ENCODE measurements around the gene GKN2. TPM values are rescaled to one million over a fixed set of nuclear protein-coding genes. Genes with fewer than 3 reads are reported as not detected.

Gene GKN2
- total RNA-seq, 6 experiments from 2014 or later, result not detected

- H3K9me3 Mint-ChIP-seq, result peaks cover 27% of the 10 kb centered on the region
- TF ChIP-seq CTCF (IDR thresholded peaks at IDR 0.05), result peak; percentile 93
- no peaks in the 10 kb centered on the region; the same call in 1 of the 2 replicates for H3K27me3 Mint-ChIP-seq (ENCODE audit: insufficient read depth)
- peak overlapping the region; percentile 64 for H3K27ac Mint-ChIP-seq
- DNase-seq, result peak; percentile 56
- peaks cover 29% of the 10 kb centered on the region for H3K36me3 Mint-ChIP-seq (ENCODE audit: low read depth)
- H3K4me3 Mint-ChIP-seq, result no peak overlapping the region
- peaks cover 14% of the 10 kb centered on the region for H3K4me1 Mint-ChIP-seq (ENCODE audit: low read depth)
Measured at GRCh38 chr2:68943581-68944568, 8.8 kb downstream of the GKN2 start.

- Mint-ChIP-seq H3K27me3 (ENCODE audit: insufficient read depth) (no peaks in the 10 kb centered on the region), H3K4me1 (ENCODE audit: low read depth) (peaks cover 20% of the 10 kb centered on the region), H3K27ac (no peak overlapping the region), H3K9me3 (peaks cover 27% of the 10 kb centered on the region), H3K4me3 (no peak overlapping the region), H3K36me3 (ENCODE audit: low read depth) (peaks cover 30% of the 10 kb centered on the region)
- TF ChIP-seq CTCF (IDR thresholded peaks at IDR 0.05), result no peak
- no peak for DNase-seq
Measured at GRCh38 chr2:68942827-68943226, 9.9 kb downstream of the GKN2 start.

GRCh38 chr2:68940369-68940768 is 12.3 kb downstream of the GKN2 start:
- no peak overlapping the region for H3K4me3 Mint-ChIP-seq
- peaks cover 45% of the 10 kb centered on the region for H3K4me1 Mint-ChIP-seq (ENCODE audit: low read depth)
- H3K27me3 Mint-ChIP-seq (ENCODE audit: insufficient read depth), result no peaks in the 10 kb centered on the region
- H3K36me3 Mint-ChIP-seq (ENCODE audit: low read depth), result peaks cover 30% of the 10 kb centered on the region
- no peak for TF ChIP-seq CTCF (IDR thresholded peaks at IDR 0.05)
- DNase-seq, result no peak
- peaks cover 27% of the 10 kb centered on the region for H3K9me3 Mint-ChIP-seq
- H3K27ac Mint-ChIP-seq, result no peak overlapping the region

- TF ChIP-seq CTCF (IDR thresholded peaks at IDR 0.05), result no peak
- H3K4me3 Mint-ChIP-seq, result no peak overlapping the region
- H3K9me3 Mint-ChIP-seq, result peaks cover 27% of the 10 kb centered on the region
- H3K27ac Mint-ChIP-seq, result no peak overlapping the region
- H3K4me1 Mint-ChIP-seq (ENCODE audit: low read depth), result peaks cover 49% of the 10 kb centered on the region
- H3K36me3 Mint-ChIP-seq (ENCODE audit: low read depth), result peaks cover 30% of the 10 kb centered on the region
- no peak for DNase-seq
- no peaks in the 10 kb centered on the region for H3K27me3 Mint-ChIP-seq (ENCODE audit: insufficient read depth)
Measured at GRCh38 chr2:68939962-68940361, 12.7 kb downstream of the GKN2 start.

GRCh38 chr2:68938938-68939337 is 13.8 kb downstream of the GKN2 start:
- Mint-ChIP-seq H3K9me3 (peaks cover 27% of the 10 kb centered on the region), H3K4me1 (ENCODE audit: low read depth) (peaks cover 52% of the 10 kb centered on the region), H3K36me3 (ENCODE audit: low read depth) (peaks cover 30% of the 10 kb centered on the region), H3K27ac (no peak overlapping the region), H3K4me3 (no peak overlapping the region), H3K27me3 (ENCODE audit: insufficient read depth) (no peaks in the 10 kb centered on the region)
- no peak for TF ChIP-seq CTCF (IDR thresholded peaks at IDR 0.05)
- no peak for DNase-seq

Data from HFFc6 (cell line).